ENCODE measurements around the gene USF1. TPM values are rescaled to one million over a fixed set of nuclear protein-coding genes. Genes with fewer than 3 reads are reported as not detected.

The USF1 gene
- total RNA-seq (110 and 127 TPM in 2 replicates), polyA plus RNA-seq (33.7 and 45.5 TPM in 2 replicates)

GRCh38 chr1:161045736-161046604, at the start of gene USF1:
Gene USF1, minus strand, starts transcription at chr1:161045977. Its CDS starts 2,702 bp downstream, at chr1:161043275.
- Histone ChIP-seq H3K9me3 (ENCODE audit: low read depth) (no peaks in the 10 kb centered on the region), H3K4me3 (peak within 1 kb of the TSS; percentile 73), H3K4me1 (ENCODE audit: low read depth) (peaks cover 12% of the 10 kb centered on the region), H3K36me3 (peaks cover 16% of the 10 kb centered on the region), H3K27ac (peak within 1 kb of the TSS; percentile 97), H3K27me3 (peaks cover 2% of the 10 kb centered on the region)
- DNase-seq (ENCODE audit: low read depth in 1 of 2, low spot score in 1 of 2): peak; percentile 97 to 98
- TF ChIP-seq CTCF (IDR thresholded peaks at IDR 0.05; ENCODE audit: low read depth, low read length): no peak

- no peak for TF ChIP-seq CTCF (IDR thresholded peaks at IDR 0.05; ENCODE audit: low read depth, low read length)
- Histone ChIP-seq H3K27me3 (peaks cover 3% of the 10 kb centered on the region), H3K4me3 (no peak overlapping the region), H3K36me3 (no peaks in the 10 kb centered on the region), H3K9me3 (ENCODE audit: low read depth) (no peaks in the 10 kb centered on the region), H3K4me1 (ENCODE audit: low read depth) (peaks cover 3% of the 10 kb centered on the region), H3K27ac (no peak overlapping the region)
- no peak for DNase-seq (ENCODE audit: low read depth in 1 of 2, low spot score in 1 of 2)
Measured at GRCh38 chr1:161095230-161095629, 49.5 kb upstream of the USF1 start.

- Histone ChIP-seq H3K27ac (no peak overlapping the region), H3K36me3 (no peaks in the 10 kb centered on the region), H3K9me3 (ENCODE audit: low read depth) (no peaks in the 10 kb centered on the region), H3K4me3 (no peak overlapping the region), H3K4me1 (ENCODE audit: low read depth) (peaks cover 3% of the 10 kb centered on the region), H3K27me3 (peaks cover 3% of the 10 kb centered on the region)
- DNase-seq (ENCODE audit: low read depth in 1 of 2, low spot score in 1 of 2): no peak
- TF ChIP-seq CTCF (IDR thresholded peaks at IDR 0.05; ENCODE audit: low read depth, low read length): no peak
Measured at GRCh38 chr1:161094481-161094880, 48.7 kb upstream of the USF1 start.

GRCh38 chr1:161092621-161093028, 46.8 kb upstream of the USF1 start:
- Histone ChIP-seq H3K36me3 (no peaks in the 10 kb centered on the region), H3K27me3 (peaks cover 3% of the 10 kb centered on the region), H3K4me1 (ENCODE audit: low read depth) (peaks cover 3% of the 10 kb centered on the region), H3K27ac (no peak overlapping the region), H3K9me3 (ENCODE audit: low read depth) (no peaks in the 10 kb centered on the region), H3K4me3 (no peak overlapping the region)
- no peak for TF ChIP-seq CTCF (IDR thresholded peaks at IDR 0.05; ENCODE audit: low read depth, low read length)
- DNase-seq (ENCODE audit: low read depth in 1 of 2, low spot score in 1 of 2): no peak

GRCh38 chr1:161091796-161092507, 46.2 kb upstream of the USF1 start:
- no peaks in the 10 kb centered on the region for H3K9me3 ChIP-seq (ENCODE audit: low read depth)
- no peaks in the 10 kb centered on the region for H3K4me1 ChIP-seq (ENCODE audit: low read depth)
- peak in 1 of 2 donors; percentile 36 for DNase-seq (ENCODE audit: low read depth in 1 of 2, low spot score in 1 of 2)
- no peaks in the 10 kb centered on the region for H3K36me3 ChIP-seq
- H3K27me3 ChIP-seq: peaks cover 3% of the 10 kb centered on the region
- no peak overlapping the region for H3K27ac ChIP-seq
- no peak overlapping the region for H3K4me3 ChIP-seq
- no peak for TF ChIP-seq CTCF (IDR thresholded peaks at IDR 0.05; ENCODE audit: low read depth, low read length)
